ENCODE results near the gene ADAMTS17.
A peak's percentile ranks its signal among the peaks of the same experiment; 100 is the strongest.
"Not testable (repeated sequence)": the region's sequence is repeated elsewhere in the genome, so short reads cannot be mapped to it uniquely, and the experiment has no call there.

ADAMTS17 gene

GRCh38 chr15:99928429-99928981 is 413.3 kb downstream of the ADAMTS17 start:
- peak; percentile 72 for DNase-seq (ENCODE audit: low read depth)
- H3K4me3 ChIP-seq (ENCODE audit: control insufficient read depth, low read depth, low read length): peak overlapping the region; percentile 49
- TF ChIP-seq CTCF (conservative IDR thresholded peaks at IDR 0.05; ENCODE audit: control insufficient read depth, insufficient read depth, low read depth, low read length): no peak

- H3K4me3 ChIP-seq (ENCODE audit: control insufficient read depth, low read depth, low read length); DNase-seq (ENCODE audit: low read depth): not testable (repeated sequence)
These were observed 415.2 kb downstream of the ADAMTS17 start for GRCh38 chr15:99926532-99926931.

GRCh38 chr15:99925661-99926461 is 415.9 kb downstream of the ADAMTS17 start:
- DNase-seq (ENCODE audit: low read depth): no peak
- no peak for TF ChIP-seq CTCF (conservative IDR thresholded peaks at IDR 0.05; ENCODE audit: control insufficient read depth, insufficient read depth, low read depth, low read length)
- peak overlapping the region; percentile 40 for H3K4me3 ChIP-seq (ENCODE audit: control insufficient read depth, low read depth, low read length)

GRCh38 chr15:99923711-99924110 is 418.1 kb downstream of the ADAMTS17 start:
- DNase-seq (ENCODE audit: low read depth): no peak
- TF ChIP-seq CTCF (conservative IDR thresholded peaks at IDR 0.05; ENCODE audit: control insufficient read depth, insufficient read depth, low read depth, low read length): no peak
- H3K4me3 ChIP-seq (ENCODE audit: control insufficient read depth, low read depth, low read length): no peak overlapping the region

Measured in fibroblast of mammary gland (primary cell).